Tibial artery (tissue), 4 donors: ENCODE data around the gene MED17.

Source experiments
- DNase-seq, 2 donors: peaks; one replicate each; pipeline ENCODE4 v3.0.0-alpha.2; 2019
- H3K27ac ChIP-seq, 2 donors: fragments of 200-600 bp; sonication (generic) in 1 of 2; 1 replicate in 1 of 2; 2 replicates in 1 of 2; pipeline ENCODE4 v1.5.1; 2018 to 2019; ENCODE audit warnings: mild to moderate bottlenecking in 1 of 2
- H3K27me3 ChIP-seq, 2 donors: fragments of 200-600 bp; sonication (generic) in 1 of 2; one replicate each; pipeline versions ENCODE4 v1.5.1 to v1.6.0; 2016 to 2019
- H3K36me3 ChIP-seq, 3 donors: fragments of 200-600 bp; sonication (generic) in 2 of 3; one replicate each; pipeline ENCODE4 v1.5.1; 2016 to 2019; ENCODE audit warnings: mild to moderate bottlenecking in 2 of 3
- H3K4me1 ChIP-seq, 4 donors: fragments of 200-600 bp; sonication (generic) in 2 of 4; 1 replicate in 3 of 4; 2 replicates in 1 of 4; pipeline ENCODE4 v1.5.1; 2016 to 2019
- H3K4me3 ChIP-seq, 2 donors: fragments of 200-600 bp; sonication (generic) in 1 of 2; 1 replicate in 1 of 2; 2 replicates in 1 of 2; pipeline ENCODE4 v1.5.1; 2018 to 2019; ENCODE audit warnings: mild to moderate bottlenecking in 2 of 2
- H3K9me3 ChIP-seq, 3 donors: fragments of 200-600 bp; sonication (generic) in 1 of 3; one replicate each; pipeline ENCODE4 v1.5.1; 2016 to 2019
- CTCF ChIP-seq, 2 experiments: fragments of 200-600 bp in 1 of 2; fragments of 450-650 bp in 1 of 2; IDR thresholded peaks; one replicate each; pipeline ENCODE4 v1.5.1; 2017 to 2019; ENCODE audit warnings: antibody characterized with exemption in 2 of 2, mild to moderate bottlenecking in 1 of 2, moderate library complexity in 1 of 2
- intact Hi-C: fragments of 100-400 bp; cut with DNase I; formaldehyde crosslinking; loops from one replicate; pipeline ENCODE4 v1.15.0; 2023; ENCODE audit warnings: low total_unique reads

MED17 gene

DNA sequence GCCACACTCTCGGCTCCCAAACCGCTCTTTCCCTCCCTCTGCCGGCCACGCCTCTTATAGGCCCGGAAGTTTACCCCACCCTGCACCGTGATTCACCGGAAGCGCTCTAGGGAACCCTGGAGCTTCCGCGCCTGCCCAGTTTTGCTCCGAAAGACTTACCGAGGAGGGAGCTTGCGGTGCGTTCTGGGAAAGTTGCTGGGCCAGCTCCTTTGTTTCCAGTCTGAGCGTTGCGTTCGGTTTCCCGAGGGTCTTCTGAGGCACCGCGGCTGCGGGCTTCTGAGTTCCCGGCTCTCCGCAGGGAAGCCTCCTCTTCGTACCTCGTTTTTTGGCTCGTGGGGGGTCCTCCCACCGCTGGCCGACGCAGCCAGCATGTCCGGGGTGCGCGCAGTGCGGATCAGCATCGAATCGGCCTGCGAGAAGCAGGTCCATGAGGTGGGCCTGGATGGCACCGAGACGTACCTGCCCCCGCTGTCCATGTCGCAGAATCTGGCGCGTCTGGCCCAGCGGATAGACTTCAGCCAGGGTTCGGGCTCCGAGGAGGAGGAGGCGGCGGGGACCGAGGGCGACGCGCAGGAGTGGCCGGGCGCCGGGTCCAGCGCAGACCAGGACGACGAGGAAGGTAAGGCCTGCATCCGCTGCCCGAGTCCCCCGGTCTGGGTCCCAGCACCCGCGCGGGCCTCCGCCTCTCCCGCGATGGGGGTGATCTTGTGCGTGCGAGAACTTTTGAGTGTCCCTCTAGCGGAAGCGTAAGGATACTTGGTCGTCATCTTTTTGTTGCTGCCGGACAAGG is at the start of gene MED17:
Gene MED17, plus strand, starts transcription at position 138 of the 790 bp plus-strand sequence. Its CDS starts 232 bp downstream, at position 370.
- DNase-seq = peak; percentile 93 to 95
- Histone ChIP-seq H3K9me3 (no peaks in the 10 kb centered on the region), H3K27ac (peak within 1 kb of the TSS; percentile 89 to 95), H3K4me3 (peak within 1 kb of the TSS; percentile 91 to 92), H3K4me1 (peaks cover 0 to 37% (median 25%) of the 10 kb centered on the region in 4 donors), H3K27me3 (no peaks in the 10 kb centered on the region), H3K36me3 (peaks cover 2 to 11% (median 8%) of the 10 kb centered on the region in 3 donors)
- intact Hi-C loops = loop anchor here (2.0 kb wide), 1 partner anchor 42 kb away; no protein-coding TSS in a partner anchor
- TF ChIP-seq CTCF (IDR thresholded peaks at IDR 0.05) = peak; percentile 41 to 44

DNA sequence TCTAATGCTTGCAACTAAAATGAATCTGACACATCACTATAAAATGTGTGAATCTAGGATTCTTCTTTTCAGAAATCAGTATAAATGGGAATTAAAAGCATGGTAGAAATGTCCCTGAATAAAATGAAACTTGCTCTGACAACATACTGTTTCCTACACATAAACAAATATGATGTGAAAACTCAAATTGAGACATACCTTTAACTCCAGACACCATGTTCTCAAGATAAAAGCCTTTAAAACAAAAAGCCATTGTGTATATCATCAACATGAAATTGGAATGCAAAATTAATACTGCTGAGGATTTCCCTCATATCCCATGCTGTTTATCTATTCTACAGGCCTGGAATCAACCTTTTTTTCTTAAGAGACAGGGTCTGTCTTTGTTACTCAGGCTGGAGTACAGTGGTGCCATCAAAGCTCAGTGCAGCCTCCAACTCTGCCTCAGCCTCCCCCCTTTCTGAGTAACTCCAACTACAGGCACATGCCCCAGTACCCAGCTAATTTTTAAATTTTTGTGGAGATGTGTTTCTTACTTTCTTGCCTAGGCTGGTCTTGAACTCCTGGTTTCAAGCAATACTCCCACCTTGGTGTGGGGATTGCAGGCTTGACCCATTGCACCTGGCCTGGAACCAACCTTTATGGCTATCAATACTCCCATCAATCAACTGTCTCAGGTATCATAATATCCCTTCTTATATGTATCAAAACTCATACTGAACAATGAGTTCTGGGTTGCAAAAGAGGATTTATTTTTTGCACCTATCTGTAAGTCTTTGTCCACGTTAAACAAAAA is 49.5 kb upstream of the MED17 start:
- TF ChIP-seq CTCF (IDR thresholded peaks at IDR 0.05) = no peak
- H3K4me3 ChIP-seq = no peak overlapping the region
- H3K27me3 ChIP-seq = no peaks in the 10 kb centered on the region
- peaks cover 80 to 87% (median 84%) of the 10 kb centered on the region in 3 donors for H3K36me3 ChIP-seq
- no peak overlapping the region for H3K27ac ChIP-seq
- H3K9me3 ChIP-seq = no peaks in the 10 kb centered on the region
- intact Hi-C loops = no loop called here
- H3K4me1 ChIP-seq = peaks cover 0 to 33% (median 27%) of the 10 kb centered on the region in 4 donors
- no peak for DNase-seq

DNA sequence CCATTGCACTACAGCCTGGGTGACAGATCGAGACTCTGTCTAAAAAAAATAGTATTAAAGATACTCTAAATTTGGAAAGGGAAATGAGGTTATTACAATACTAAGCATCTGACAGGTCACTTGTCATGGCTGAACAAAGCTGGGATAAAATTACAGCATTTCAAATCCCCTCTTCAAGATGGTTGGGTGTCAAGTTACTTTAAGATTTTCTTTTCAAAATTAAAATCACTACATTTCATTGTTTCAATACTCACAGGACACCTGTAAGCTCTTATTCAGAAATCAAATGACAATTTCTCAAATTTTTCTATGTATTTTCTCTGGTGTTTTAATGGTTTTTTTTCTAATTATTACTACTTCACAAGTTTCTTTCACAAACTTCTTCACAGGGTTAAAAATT is 48.5 kb upstream of the MED17 start:
- Histone ChIP-seq H3K4me1 (peaks cover 0 to 42% (median 31%) of the 10 kb centered on the region in 4 donors), H3K27ac (no peak overlapping the region), H3K36me3 (peaks cover 70 to 77% (median 74%) of the 10 kb centered on the region in 3 donors), H3K27me3 (no peaks in the 10 kb centered on the region), H3K4me3 (no peak overlapping the region), H3K9me3 (no peaks in the 10 kb centered on the region)
- no peak for TF ChIP-seq CTCF (IDR thresholded peaks at IDR 0.05)
- intact Hi-C loops = no loop called here
- DNase-seq = no peak

GRCh38 chr11:93736129-93736528 is 48.0 kb upstream of the MED17 start:
- no peak for TF ChIP-seq CTCF (IDR thresholded peaks at IDR 0.05)
- no peaks in the 10 kb centered on the region for H3K27me3 ChIP-seq
- no peaks in the 10 kb centered on the region for H3K9me3 ChIP-seq
- H3K27ac ChIP-seq = no peak overlapping the region
- peaks cover 0 to 42% (median 31%) of the 10 kb centered on the region in 4 donors for H3K4me1 ChIP-seq
- H3K36me3 ChIP-seq = peaks cover 65 to 72% (median 69%) of the 10 kb centered on the region in 3 donors
- intact Hi-C loops = no loop called here
- no peak for DNase-seq
- H3K4me3 ChIP-seq = no peak overlapping the region

DNA sequence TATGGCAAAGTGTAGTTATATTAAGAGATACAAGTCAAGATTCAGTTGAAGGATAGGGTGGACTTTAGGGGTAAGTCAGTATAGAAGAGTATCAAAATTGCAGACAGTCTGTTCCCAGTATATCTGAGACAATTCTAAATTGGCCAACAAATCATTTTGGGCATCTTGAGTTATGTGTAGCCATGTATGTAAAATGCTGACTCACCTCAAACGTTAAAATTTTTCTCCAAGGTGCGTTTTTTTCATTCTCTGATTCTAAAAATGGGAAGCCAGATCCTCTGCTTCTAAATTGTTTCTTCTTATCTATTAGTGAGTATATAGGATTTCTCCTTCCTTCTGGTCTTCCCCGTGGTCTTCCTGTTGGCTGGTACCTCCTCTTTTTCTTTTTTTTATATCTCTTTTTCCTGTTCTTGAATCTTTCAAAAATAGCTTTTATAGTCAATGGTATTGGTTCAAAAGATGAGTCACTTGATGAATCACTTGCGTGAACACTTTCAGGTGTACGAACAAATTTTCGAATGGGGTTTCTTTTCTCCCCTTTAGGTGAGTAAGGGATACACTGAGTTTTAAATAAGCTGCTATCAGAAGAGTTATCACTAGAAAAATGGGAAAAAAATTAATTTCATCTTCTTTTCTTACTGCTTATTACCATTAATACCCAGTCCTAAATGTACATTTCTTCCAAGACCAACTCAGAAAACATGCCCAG is 46.0 kb upstream of the MED17 start:
- TF ChIP-seq CTCF (IDR thresholded peaks at IDR 0.05) = no peak
- Histone ChIP-seq H3K4me1 (peaks cover 0 to 51% (median 41%) of the 10 kb centered on the region in 4 donors), H3K27me3 (no peaks in the 10 kb centered on the region), H3K36me3 (peaks cover 46 to 55% (median 50%) of the 10 kb centered on the region in 3 donors), H3K27ac (no peak overlapping the region), H3K9me3 (no peaks in the 10 kb centered on the region), H3K4me3 (peak overlapping the region in 1 of 2 donors; percentile 22)
- no peak for DNase-seq
- intact Hi-C loops = no loop called here
